Liver (tissue), 9 donors: Measurements from ENCODE around the gene CLPTM1L. TPM values are rescaled to one million over a fixed set of nuclear protein-coding genes. Genes with fewer than 3 reads are reported as not detected.

Experiments used
- DNase-seq: peaks from one replicate; pipeline ENCODE4 v3.0.0-alpha.2; 2017; ENCODE audit warnings: low spot score
- H3K27ac ChIP-seq, 2 donors: one replicate each; pipeline ENCODE4 v1.7.0; 2013; ENCODE audit warnings: inconsistent platforms in 2 of 2, low read length in 2 of 2, control low read depth in 1 of 2, low read depth in 1 of 2, mild to moderate bottlenecking in 1 of 2
- H3K27me3 ChIP-seq, 4 donors: one replicate each; pipeline versions ENCODE4 v1.6.1 to v1.7.0; 2013; ENCODE audit warnings: low read length in 3 of 4, inconsistent platforms in 1 of 4, mild to moderate bottlenecking in 1 of 4, moderate library complexity in 1 of 4; ENCODE audit not compliant: control insufficient read depth in 4 of 4, insufficient read depth in 4 of 4
- H3K36me3 ChIP-seq, 4 donors: one replicate each; pipeline versions ENCODE4 v1.6.1 to v1.7.0; 2013; ENCODE audit warnings: low read length in 3 of 4, mild to moderate bottlenecking in 3 of 4, low read depth in 1 of 4, moderate library complexity in 1 of 4; ENCODE audit not compliant: control insufficient read depth in 4 of 4, insufficient read depth in 3 of 4
- H3K4me1 ChIP-seq, 4 donors: one replicate each; pipeline versions ENCODE4 v1.6.1 to v1.7.0; 2013; ENCODE audit warnings: low read length in 3 of 4, mild to moderate bottlenecking in 3 of 4, moderate library complexity in 1 of 4; ENCODE audit not compliant: control insufficient read depth in 4 of 4, insufficient read depth in 4 of 4
- H3K4me3 ChIP-seq, 3 donors: one replicate each; pipeline versions ENCODE4 v1.6.1 to v1.7.0; 2013; ENCODE audit warnings: low read length in 3 of 3, control low read depth in 1 of 3, low read depth in 1 of 3, mild to moderate bottlenecking in 1 of 3
- H3K9ac ChIP-seq, 2 donors: one replicate each; pipeline ENCODE4 v1.7.0; 2013; ENCODE audit warnings: low read length in 2 of 2, mild to moderate bottlenecking in 2 of 2, moderate library complexity in 2 of 2, control low read depth in 1 of 2, low read depth in 1 of 2
- H3K9me3 ChIP-seq, 4 donors: one replicate each; pipeline versions ENCODE4 v1.6.1 to v1.7.0; 2013; ENCODE audit warnings: low read length in 3 of 4; ENCODE audit not compliant: control insufficient read depth in 4 of 4
- EGR1 ChIP-seq, 2 donors: IDR thresholded peaks; 2 replicates each; pipeline ENCODE4 v1.6.1; 2016 to 2018; ENCODE audit warnings: antibody characterized with exemption in 2 of 2, low read depth in 2 of 2
- JUND ChIP-seq, 2 donors: IDR thresholded peaks; 2 replicates each; pipeline ENCODE4 v1.6.1; 2016; ENCODE audit warnings: antibody characterized with exemption in 2 of 2
- RAD21 ChIP-seq, 2 donors: IDR thresholded peaks; 2 replicates each; pipeline ENCODE4 v1.6.1; 2016; ENCODE audit warnings: antibody characterized with exemption in 2 of 2, mild to moderate bottlenecking in 2 of 2
- REST ChIP-seq: IDR thresholded peaks from 2 replicates; pipeline ENCODE4 v1.6.1; 2016; ENCODE audit warnings: antibody characterized with exemption, mild to moderate bottlenecking
- TAF1 ChIP-seq: conservative IDR thresholded peaks from 2 replicates; pipeline ENCODE4 v1.6.1; 2016; ENCODE audit warnings: antibody characterized with exemption, mild to moderate bottlenecking
- YY1 ChIP-seq: IDR thresholded peaks from 2 replicates; pipeline ENCODE4 v1.6.1; 2016; ENCODE audit warnings: antibody characterized with exemption, mild to moderate bottlenecking
- WGBS: extraction: QIAGEN DNeasy Blood & Tissue Kit; methylation state at CpG from one replicate; pipeline ENCODE4 v1.1.7; 2013; 5-methylcytosine and 5-hydroxymethylcytosine counted together
- polyA plus RNA-seq, 2 donors: library from polyadenylated mRNA; stranded (reverse) in 1 of 2; unstranded in 1 of 2; fragments of 200-250 nt in 1 of 2; fragments of >200 nt in 1 of 2; fragmentation: Nextera tagmentation in 1 of 2; extraction: Ambion mirVana in 1 of 2; gene quantifications; one replicate each; pipeline versions ENCODE4 v1.2.1 to v1.2.3, GENCODE V29; 2013 to 2015
- total RNA-seq, 2 donors: library from RNA; depleted of rRNA; stranded (reverse); fragments of >200 nt; gene quantifications; one replicate each; pipeline ENCODE4 v1.2.3, GENCODE V29; 2014
- TF ChIP-seq, protein P1 (sequence below): fragments of 150-350 bp; IDR thresholded peaks from 2 replicates; pipeline ENCODE4 v1.5.1; 2017; ENCODE audit warnings: improper control_type of control experiment, low read depth, low read length; ENCODE audit not compliant: missing input control
- TF ChIP-seq, protein P2 (sequence below): IDR thresholded peaks from 2 replicates; pipeline ENCODE4 v1.6.1; 2016; ENCODE audit warnings: antibody characterized with exemption
- donor health status: healthy.
- donor health status: healthy.
- donor health status: healthy.
- donor health status: healthy.
- donor health status: healthy.

The CLPTM1L gene
- total and polyA plus RNA-seq, 4 donors: 69.2 to 255 (median 146) TPM

GRCh38 chr5:1297243-1297642 is 47.7 kb downstream of the CLPTM1L start:
- H3K9me3 ChIP-seq: peaks cover 0 to under 1% (median 0%) of the 10 kb centered on the region in 4 donors
- DNase-seq: no peak
- no peak overlapping the region for H3K4me3 ChIP-seq
- 81% methylated on average over 4 of the region's 4 CpGs for WGBS
- no peaks in the 10 kb centered on the region for H3K36me3 ChIP-seq
- peaks cover 2 to 8% (median 6%) of the 10 kb centered on the region in 4 donors for H3K4me1 ChIP-seq
- TF ChIP-seq EGR1 (IDR thresholded peaks at IDR 0.05; ENCODE audit: low read depth in 2 of 2) (no peak), RAD21 (IDR thresholded peaks at IDR 0.05) (no peak), TAF1 (no peak)
- TF ChIP-seq, protein P1, sequence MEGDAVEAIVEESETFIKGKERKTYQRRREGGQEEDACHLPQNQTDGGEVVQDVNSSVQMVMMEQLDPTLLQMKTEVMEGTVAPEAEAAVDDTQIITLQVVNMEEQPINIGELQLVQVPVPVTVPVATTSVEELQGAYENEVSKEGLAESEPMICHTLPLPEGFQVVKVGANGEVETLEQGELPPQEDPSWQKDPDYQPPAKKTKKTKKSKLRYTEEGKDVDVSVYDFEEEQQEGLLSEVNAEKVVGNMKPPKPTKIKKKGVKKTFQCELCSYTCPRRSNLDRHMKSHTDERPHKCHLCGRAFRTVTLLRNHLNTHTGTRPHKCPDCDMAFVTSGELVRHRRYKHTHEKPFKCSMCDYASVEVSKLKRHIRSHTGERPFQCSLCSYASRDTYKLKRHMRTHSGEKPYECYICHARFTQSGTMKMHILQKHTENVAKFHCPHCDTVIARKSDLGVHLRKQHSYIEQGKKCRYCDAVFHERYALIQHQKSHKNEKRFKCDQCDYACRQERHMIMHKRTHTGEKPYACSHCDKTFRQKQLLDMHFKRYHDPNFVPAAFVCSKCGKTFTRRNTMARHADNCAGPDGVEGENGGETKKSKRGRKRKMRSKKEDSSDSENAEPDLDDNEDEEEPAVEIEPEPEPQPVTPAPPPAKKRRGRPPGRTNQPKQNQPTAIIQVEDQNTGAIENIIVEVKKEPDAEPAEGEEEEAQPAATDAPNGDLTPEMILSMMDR: no peak
- TF ChIP-seq, protein P2, sequence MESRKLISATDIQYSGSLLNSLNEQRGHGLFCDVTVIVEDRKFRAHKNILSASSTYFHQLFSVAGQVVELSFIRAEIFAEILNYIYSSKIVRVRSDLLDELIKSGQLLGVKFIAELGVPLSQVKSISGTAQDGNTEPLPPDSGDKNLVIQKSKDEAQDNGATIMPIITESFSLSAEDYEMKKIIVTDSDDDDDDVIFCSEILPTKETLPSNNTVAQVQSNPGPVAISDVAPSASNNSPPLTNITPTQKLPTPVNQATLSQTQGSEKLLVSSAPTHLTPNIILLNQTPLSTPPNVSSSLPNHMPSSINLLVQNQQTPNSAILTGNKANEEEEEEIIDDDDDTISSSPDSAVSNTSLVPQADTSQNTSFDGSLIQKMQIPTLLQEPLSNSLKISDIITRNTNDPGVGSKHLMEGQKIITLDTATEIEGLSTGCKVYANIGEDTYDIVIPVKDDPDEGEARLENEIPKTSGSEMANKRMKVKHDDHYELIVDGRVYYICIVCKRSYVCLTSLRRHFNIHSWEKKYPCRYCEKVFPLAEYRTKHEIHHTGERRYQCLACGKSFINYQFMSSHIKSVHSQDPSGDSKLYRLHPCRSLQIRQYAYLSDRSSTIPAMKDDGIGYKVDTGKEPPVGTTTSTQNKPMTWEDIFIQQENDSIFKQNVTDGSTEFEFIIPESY: no peak
- peaks cover 0 to 16% (median 0%) of the 10 kb centered on the region in 4 donors for H3K27me3 ChIP-seq
- no peak overlapping the region for H3K9ac ChIP-seq
- no peak overlapping the region for H3K27ac ChIP-seq

DNA sequence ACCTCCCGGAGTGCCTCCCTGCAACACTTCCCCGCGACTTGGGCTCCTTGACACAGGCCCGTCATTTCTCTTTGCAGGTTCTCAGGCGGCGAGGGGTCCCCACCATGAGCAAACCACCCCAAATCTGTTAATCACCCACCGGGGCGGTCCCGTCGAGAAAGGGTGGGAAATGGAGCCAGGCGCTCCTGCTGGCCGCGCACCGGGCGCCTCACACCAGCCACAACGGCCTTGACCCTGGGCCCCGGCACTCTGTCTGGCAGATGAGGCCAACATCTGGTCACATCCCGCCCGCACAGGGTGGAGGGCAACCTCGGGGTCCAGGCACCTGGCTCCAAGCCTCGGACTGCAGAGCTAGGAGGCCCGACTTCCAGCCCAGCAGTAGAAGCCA is 49.3 kb downstream of the CLPTM1L start:
- H3K36me3 ChIP-seq: no peaks in the 10 kb centered on the region
- H3K9ac ChIP-seq: no peak overlapping the region
- WGBS: 34% methylated on average over 22 of the region's 22 CpGs
- no peak overlapping the region for H3K27ac ChIP-seq
- no peak overlapping the region for H3K4me3 ChIP-seq
- DNase-seq: no peak
- no peaks in the 10 kb centered on the region for H3K9me3 ChIP-seq
- TF ChIP-seq EGR1 (IDR thresholded peaks at IDR 0.05; ENCODE audit: low read depth in 2 of 2) (no peak), JUND (IDR thresholded peaks at IDR 0.05) (no peak), REST (no peak), YY1 (no peak), RAD21 (IDR thresholded peaks at IDR 0.05) (no peak), TAF1 (no peak)
- TF ChIP-seq, protein P2: no peak
- H3K27me3 ChIP-seq: peaks cover 0 to 16% (median 0%) of the 10 kb centered on the region in 4 donors
- peaks cover 2 to 8% (median 6%) of the 10 kb centered on the region in 4 donors for H3K4me1 ChIP-seq
